CD4-positive, alpha-beta T cell treated with Interleukin-4 for 4 hours (primary cell): ENCODE measurements around the gene MGLL.
A peak's percentile ranks its signal among the peaks of the same experiment; 100 is the strongest.

Experiments
- DNase-seq: peaks from one replicate; pipeline ENCODE4 v3.0.0-alpha.2; 2020

Gene MGLL

DNA sequence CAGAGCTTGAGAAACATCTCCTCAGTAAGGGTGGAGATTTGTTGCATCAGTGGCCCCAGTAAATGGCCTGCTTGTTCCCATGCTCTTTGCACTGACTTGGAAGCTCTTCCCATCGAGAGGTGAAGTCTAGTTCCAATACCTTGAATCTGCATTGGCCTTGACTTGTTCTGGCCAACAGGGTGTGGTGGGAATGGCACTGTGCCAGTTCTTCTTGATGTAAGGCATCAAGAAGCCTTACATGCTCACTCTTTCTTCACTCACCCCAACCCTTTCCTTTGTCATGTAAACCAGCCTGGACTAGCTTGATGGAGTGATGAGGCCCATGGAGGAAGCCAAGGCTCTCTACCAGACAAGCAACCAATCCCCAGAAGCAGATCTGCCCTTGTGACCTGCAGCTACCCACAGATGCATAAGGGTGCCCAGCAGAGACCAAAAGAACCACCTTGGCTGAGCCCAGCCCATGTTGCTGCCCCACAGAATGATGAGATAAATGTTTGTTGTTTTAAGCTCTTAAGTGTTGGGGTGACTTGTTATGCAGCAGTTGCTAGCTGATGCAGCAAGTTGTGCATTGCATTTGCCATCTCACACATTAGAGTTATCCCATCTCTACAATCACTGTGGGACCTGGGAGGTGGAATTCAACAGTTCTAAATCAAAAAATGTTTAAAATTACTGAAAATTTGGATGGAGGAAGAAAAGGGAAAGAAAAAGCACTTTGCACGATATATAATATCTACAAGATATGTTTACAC lies 11.1 kb upstream of the MGLL start:
- DNase-seq = no peak

GRCh38 chr3:127831723-127832172 lies 9.4 kb upstream of the MGLL start:
- DNase-seq = peak; percentile 6

DNA sequence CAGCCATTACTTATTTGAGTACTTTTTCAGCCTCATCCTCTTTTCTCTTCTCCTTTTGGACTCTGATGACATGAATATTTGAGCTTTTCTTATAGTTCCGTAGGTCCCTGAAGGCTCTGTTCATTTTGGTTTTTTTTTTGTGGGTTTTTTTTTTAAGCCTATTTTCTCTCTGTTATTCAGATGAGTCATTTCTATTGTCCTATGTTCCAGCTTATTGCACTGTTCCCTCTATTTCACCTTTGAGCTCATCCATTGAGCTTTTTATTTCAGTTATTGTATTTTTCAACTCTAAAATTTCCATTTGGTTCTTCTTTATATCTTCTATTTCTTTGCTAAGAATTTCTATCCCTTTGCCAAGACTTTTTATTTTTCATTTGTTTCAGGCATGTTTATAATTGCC lies 7.2 kb upstream of the MGLL start:
- DNase-seq = no peak

GRCh38 chr3:127827808-127828207 lies 5.5 kb upstream of the MGLL start:
- no peak for DNase-seq

DNA sequence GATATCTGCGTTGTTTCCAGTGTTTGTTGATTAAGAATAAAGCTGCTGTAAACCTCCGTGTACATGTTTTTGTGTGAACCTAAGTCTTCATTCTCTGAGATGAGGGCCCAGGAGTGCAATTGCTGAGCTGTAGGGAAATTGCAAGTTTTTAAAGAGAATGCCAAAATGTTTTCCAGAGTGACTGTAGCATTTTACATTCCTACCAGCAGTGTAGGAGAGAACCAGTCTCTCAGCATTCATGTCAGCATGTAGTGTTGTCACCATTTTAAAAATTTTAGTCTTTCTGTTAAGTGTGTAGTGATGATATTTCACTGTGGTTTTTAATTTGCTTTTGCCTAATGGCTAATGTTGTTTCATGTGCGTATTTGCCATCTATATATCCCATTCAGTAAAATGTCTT lies 3.4 kb upstream of the MGLL start:
- DNase-seq = no peak

- DNase-seq = no peak
Measured at GRCh38 chr3:127824151-127824825, 2.0 kb upstream of the MGLL start.

GRCh38 chr3:127823426-127823857 lies 1.1 kb upstream of the MGLL start:
- DNase-seq = no peak

DNA sequence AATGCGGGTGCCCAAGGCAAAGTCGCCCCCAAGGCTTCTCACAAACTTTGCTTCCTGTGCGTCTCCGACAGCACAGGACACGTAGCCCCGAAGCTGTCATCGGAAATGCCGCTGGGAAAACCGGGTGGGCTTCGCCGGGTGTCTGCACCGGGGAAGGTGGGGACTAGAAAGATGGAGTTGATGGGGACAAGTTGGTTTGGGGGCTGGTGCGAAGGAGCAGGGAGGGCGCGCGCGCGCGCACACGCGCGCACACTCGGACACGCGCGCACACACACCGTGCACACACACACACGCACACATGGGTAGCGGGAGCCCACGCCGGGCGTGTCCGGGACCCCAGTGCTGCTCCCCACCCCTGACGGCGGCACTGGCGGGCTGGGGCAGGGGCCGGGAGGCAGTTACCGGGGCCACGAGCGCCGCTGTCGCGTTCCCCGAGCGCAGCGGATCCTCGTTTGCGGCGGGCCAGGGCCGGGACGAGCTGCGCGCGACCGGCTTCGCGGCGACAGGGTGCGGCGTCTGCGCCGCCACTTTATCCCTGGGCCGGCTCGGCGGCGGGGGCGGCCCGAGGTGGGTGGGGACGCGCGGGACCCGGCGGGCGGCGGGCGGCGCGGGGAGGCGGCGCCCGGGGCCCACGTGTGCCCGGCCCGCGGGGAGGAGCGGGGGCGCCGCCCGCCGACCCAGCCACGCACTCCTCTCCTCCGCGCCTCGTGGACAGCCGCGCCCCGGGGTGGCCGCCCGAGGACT lies 539 bp upstream of the MGLL start:
- DNase-seq = no peak

DNA sequence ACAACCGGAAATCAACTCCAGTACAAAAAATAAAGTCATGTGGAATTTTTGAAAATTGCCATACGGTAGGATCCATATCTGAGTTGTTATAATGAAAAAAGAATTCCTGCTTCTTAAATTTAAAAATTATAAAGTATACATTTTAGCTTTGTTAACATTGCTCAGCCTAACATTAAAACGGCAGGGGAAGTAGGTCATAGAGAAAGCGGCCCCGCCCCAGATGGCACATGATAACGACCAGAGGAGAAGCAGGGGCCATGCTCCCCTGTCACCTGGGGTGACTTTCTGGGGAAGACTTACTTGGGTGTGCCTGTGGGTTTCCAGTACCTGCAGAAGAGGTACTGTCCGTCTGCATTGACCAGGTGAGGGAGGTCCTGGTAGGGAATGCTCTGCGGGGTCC lies 921 bp downstream of the MGLL start:
- no peak for DNase-seq

DNA sequence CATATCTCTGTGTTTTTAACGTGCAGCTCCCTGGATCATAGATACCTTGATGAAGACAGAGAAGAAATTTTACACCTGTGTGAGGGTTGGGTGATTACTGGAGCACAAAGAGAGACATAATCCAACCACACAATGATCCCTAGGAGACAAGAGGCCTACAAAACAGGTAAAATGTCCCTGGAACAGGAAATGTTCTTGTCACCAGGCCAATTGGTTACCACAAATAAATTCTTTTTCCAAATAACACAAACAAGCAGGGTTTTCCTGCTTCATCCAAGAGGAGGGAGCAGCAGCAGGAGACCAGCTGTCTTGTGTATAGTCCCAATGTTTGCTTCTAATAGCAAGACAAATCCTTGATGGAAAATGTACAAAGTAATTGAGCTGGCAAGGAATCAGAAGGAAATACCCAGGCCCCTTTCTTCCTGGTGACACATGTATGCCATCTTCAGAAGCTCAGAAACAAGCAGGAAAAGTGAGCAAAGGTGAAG lies 1.4 kb downstream of the MGLL start:
- no peak for DNase-seq

- DNase-seq = no peak
Measured at GRCh38 chr3:127820221-127820825, 2.0 kb downstream of the MGLL start.

- no peak for DNase-seq
Measured at GRCh38 chr3:127819656-127820055, 2.7 kb downstream of the MGLL start.

DNA sequence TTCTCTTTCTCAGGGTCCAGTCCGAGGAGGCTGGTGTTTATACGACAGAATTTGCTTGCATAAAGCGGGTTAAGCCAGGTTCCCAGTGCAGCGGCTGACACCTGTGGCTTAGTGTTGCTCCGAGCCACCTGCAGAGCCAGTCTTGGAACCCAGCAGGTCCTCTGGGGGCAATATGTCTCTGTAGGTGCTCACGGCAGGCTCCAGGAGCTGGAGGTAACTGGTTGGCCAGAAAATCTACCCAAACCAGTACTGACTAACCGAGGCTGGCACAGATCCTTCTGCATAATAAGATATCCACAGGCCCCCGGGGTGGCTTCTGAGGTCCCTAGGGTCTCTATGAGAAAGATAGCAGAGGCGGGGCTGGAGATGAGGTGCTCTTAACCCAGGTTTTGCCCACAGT lies 3.2 kb downstream of the MGLL start:
- no peak for DNase-seq

GRCh38 chr3:127817406-127817841 lies 4.9 kb downstream of the MGLL start:
- DNase-seq = no peak

- DNase-seq = no peak
Measured at GRCh38 chr3:127816783-127817405, 5.4 kb downstream of the MGLL start.

DNA sequence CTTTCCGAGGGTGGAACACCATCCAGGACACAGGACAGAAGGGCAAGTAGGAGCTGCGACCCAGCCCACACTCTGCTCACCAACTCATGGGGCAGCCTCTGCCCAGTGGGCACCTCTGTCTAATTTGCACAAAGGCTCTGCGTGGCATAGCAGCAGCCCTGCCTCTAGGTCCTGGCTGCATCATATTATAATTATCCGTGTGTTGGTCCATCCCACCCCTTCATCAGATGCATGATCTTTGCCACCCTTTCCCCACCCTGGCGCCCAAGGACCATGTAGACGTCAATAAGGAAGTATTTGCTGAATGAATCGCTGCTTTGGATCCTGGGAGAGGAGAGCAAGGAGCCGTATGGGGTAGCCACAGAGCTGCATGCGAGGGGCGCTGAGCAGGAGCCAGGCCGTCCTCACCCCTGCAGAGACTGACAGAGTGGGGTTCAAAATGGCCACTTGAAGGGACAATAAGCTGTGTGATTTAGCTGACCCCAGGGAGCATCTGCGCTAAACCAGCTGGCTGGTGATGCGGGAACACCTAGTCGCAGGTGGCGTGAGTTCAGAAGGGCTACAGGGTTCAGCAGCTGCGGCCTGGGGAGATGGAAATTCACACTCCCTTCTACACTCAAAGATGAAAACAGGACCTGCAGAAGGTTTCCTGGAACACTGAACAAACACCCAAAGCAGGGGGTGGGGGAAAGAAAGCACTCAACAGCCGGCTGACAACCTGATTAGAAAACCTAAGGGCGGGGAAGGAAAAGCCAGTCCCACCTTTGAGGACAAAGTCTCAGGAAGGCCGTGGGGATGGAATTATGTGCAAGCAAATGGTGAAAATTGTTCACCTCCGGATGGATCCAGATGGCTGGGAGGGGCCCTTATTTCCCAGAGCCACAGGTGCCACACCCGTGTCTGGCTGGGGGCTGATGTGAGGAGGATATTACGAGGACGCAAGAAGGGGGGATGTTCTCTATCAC lies 6.4 kb downstream of the MGLL start:
- no peak for DNase-seq

- DNase-seq = no peak
Measured at GRCh38 chr3:127815001-127815400, 7.3 kb downstream of the MGLL start.

DNA sequence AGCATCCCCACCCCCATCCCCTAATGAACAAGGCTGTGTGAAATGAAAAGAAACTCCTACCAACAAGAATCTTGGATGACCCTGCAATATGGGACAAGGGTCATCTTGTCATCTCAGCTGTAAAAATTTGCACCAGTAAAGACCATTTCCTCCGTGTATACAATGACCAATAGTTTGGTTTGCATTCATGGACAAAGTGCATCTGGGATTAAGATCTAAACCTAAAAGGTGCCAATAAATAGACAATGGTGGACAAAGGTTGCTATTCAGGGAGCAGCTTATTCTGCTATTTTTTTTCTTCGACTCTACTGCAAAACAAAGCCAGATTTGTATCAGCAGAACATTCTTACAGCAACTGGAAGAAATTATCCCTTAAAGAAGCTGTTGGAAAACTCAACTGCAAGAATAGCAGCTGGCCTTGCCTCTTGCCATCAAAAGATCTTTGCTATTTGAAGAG lies 8.0 kb downstream of the MGLL start:
- no peak for DNase-seq

DNA sequence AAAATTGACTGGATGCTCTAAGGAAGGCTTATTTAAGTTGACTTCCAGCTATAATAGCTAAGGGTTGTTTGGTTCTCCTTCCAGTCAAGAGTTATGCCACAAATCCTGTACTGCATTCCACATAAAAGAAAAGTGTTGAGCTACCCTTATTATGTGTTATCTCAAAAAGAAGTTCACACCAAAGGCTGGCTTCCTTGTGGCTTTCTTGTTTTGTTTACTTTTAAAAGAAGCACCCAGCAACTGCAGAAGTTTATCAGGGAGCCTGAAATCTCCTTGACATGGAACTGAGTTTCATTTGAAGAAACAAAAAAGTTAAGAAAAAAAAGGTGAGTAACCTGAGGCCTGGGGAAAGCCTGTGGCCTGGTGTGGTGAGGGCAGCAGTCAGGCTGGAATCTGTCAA lies 10.2 kb downstream of the MGLL start:
- no peak for DNase-seq

DNA sequence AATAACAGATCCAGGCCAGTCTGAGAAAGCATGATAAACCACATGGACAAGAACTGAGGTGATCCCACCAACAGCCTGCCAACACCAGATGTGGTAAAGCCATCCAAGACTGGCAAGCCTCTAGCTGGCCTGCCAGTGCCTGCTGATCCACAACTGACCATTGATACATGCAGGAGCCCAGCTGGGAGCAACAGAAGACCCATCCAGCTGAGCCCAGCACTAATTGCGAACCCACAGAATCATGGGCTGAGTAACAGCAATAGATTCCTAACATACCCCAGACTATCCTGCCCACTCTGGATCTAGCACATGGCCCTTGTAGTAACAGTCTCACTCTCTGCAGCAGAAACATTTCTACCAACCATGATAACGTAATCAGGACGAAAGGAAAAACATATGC lies 10.6 kb downstream of the MGLL start:
- no peak for DNase-seq

GRCh38 chr3:127809611-127810010 lies 12.7 kb downstream of the MGLL start:
- no peak for DNase-seq
